ENCODE results near the gene DHX8. TPM values are rescaled to one million over a fixed set of nuclear protein-coding genes. Genes with fewer than 3 reads are reported as not detected.

Gene DHX8
- total and polyA plus RNA-seq, 10 of the 15 experiments (the other 5 are each of a cell fraction or from before 2014, with no cell fraction given): 27.6 to 50.4 (median 35.7) TPM

GRCh38 chr17:43483674-43484551 lies at the start of gene DHX8 (continued):
- TF ChIP-seq ZNF687 (IDR thresholded peaks at IDR 0.05): peak; percentile 35; the same call in 1 of the 2 replicates
- TF ChIP-seq ELK1 (IDR thresholded peaks at IDR 0.05; ENCODE audit: low read depth, low read length): peak; percentile 84
- peak; percentile 90 for TF ChIP-seq NBN (IDR thresholded peaks at IDR 0.05)
- TF ChIP-seq IRF3 (IDR thresholded peaks at IDR 0.05): no peak; the same call in 1 of the 2 replicates
- peak; percentile 14 for TF ChIP-seq PBX3 (IDR thresholded peaks at IDR 0.05; ENCODE audit: insufficient replicate concordance, low read depth, low read length)
- TF ChIP-seq MAX (IDR thresholded peaks at IDR 0.05; ENCODE audit: low read depth, low read length): peak; percentile 32; the same call in 1 of the 2 replicates
- peak; percentile 42; the same call in 1 of the 2 replicates for TF ChIP-seq NR2F1 (conservative IDR thresholded peaks at IDR 0.05)
- no peak for TF ChIP-seq ATF2 (IDR thresholded peaks at IDR 0.05; ENCODE audit: low read length)
- TF ChIP-seq CHD2 (IDR thresholded peaks at IDR 0.05; ENCODE audit: borderline replicate concordance, low read depth, low read length): peak; percentile 85
- peak; percentile 76 to 86 for TF ChIP-seq BHLHE40 (IDR thresholded peaks at IDR 0.05; ENCODE audit: borderline replicate concordance in 1 of 2, low read depth in 2 of 2, low read length in 1 of 2)
- TF ChIP-seq CTCF (IDR thresholded peaks at IDR 0.05 in 2 of 3, conservative IDR thresholded peaks at IDR 0.05 in 1 of 3; ENCODE audit: control insufficient read depth in 2 of 3, extremely low read depth in 1 of 3, insufficient read depth in 1 of 3, low read depth in 3 of 3, low read length in 3 of 3): peak; percentile 100; a peak in 5 of 6 replicates
- peak; percentile 88; the same call in 1 of the 2 replicates for TF ChIP-seq CBX5 (IDR thresholded peaks at IDR 0.05; ENCODE audit: low read depth)
- TF ChIP-seq RELB (IDR thresholded peaks at IDR 0.05; ENCODE audit: low read depth): peak; percentile 68; the same call in 1 of the 2 replicates
